Tibial artery (tissue), 4 donors: Measurements from ENCODE around the gene CCDC171.

Experiments
- DNase-seq, 2 donors: peaks; one replicate each; pipeline ENCODE4 v3.0.0-alpha.2; 2019
- H3K27ac ChIP-seq, 2 donors: fragments of 200-600 bp; sonication (generic) in 1 of 2; 1 replicate in 1 of 2; 2 replicates in 1 of 2; pipeline ENCODE4 v1.5.1; 2018 to 2019; ENCODE audit warnings: mild to moderate bottlenecking in 1 of 2
- H3K27me3 ChIP-seq, 2 donors: fragments of 200-600 bp; sonication (generic) in 1 of 2; one replicate each; pipeline versions ENCODE4 v1.5.1 to v1.6.0; 2016 to 2019
- H3K36me3 ChIP-seq, 3 donors: fragments of 200-600 bp; sonication (generic) in 2 of 3; one replicate each; pipeline ENCODE4 v1.5.1; 2016 to 2019; ENCODE audit warnings: mild to moderate bottlenecking in 2 of 3
- H3K4me1 ChIP-seq, 4 donors: fragments of 200-600 bp; sonication (generic) in 2 of 4; 1 replicate in 3 of 4; 2 replicates in 1 of 4; pipeline ENCODE4 v1.5.1; 2016 to 2019
- H3K4me3 ChIP-seq, 2 donors: fragments of 200-600 bp; sonication (generic) in 1 of 2; 1 replicate in 1 of 2; 2 replicates in 1 of 2; pipeline ENCODE4 v1.5.1; 2018 to 2019; ENCODE audit warnings: mild to moderate bottlenecking in 2 of 2
- H3K9me3 ChIP-seq, 3 donors: fragments of 200-600 bp; sonication (generic) in 1 of 3; one replicate each; pipeline ENCODE4 v1.5.1; 2016 to 2019
- CTCF ChIP-seq, 2 experiments: fragments of 200-600 bp in 1 of 2; fragments of 450-650 bp in 1 of 2; IDR thresholded peaks; one replicate each; pipeline ENCODE4 v1.5.1; 2017 to 2019; ENCODE audit warnings: antibody characterized with exemption in 2 of 2, mild to moderate bottlenecking in 1 of 2, moderate library complexity in 1 of 2
- intact Hi-C: fragments of 100-400 bp; cut with DNase I; formaldehyde crosslinking; loops from one replicate; pipeline ENCODE4 v1.15.0; 2023; ENCODE audit warnings: low total_unique reads

The CCDC171 gene

GRCh38 chr9:15552636-15553527 is at the start of gene CCDC171:
CCDC171 (plus strand) TSS chr9:15553043; CDS start chr9:15564089, 11,046 bp downstream.
- Histone ChIP-seq H3K4me1 (peaks cover 0 to 11% (median 2%) of the 10 kb centered on the region in 4 donors), H3K27ac (peak within 1 kb of the TSS; percentile 83 to 86), H3K4me3 (peak within 1 kb of the TSS; percentile 71 to 95), H3K9me3 (no peaks in the 10 kb centered on the region), H3K27me3 (no peaks in the 10 kb centered on the region), H3K36me3 (no peaks in the 10 kb centered on the region)
- DNase-seq, result peak; percentile 92 to 97
- intact Hi-C loops, result no loop called here
- no peak for TF ChIP-seq CTCF (IDR thresholded peaks at IDR 0.05)

- Histone ChIP-seq H3K4me3 (no peak overlapping the region), H3K27me3 (no peaks in the 10 kb centered on the region), H3K9me3 (no peaks in the 10 kb centered on the region), H3K4me1 (peaks cover 0 to 15% (median 10%) of the 10 kb centered on the region in 4 donors), H3K36me3 (peaks cover 10 to 37% (median 30%) of the 10 kb centered on the region in 3 donors), H3K27ac (no peak overlapping the region)
- no peak for DNase-seq
- TF ChIP-seq CTCF (IDR thresholded peaks at IDR 0.05), result no peak
- intact Hi-C loops, result no loop called here
Measured at GRCh38 chr9:15505921-15506320, 46.9 kb upstream of the CCDC171 start.

GRCh38 chr9:15509931-15510788 is 42.7 kb upstream of the CCDC171 start:
- Histone ChIP-seq H3K36me3 (peaks cover 5 to 21% (median 20%) of the 10 kb centered on the region in 3 donors), H3K27me3 (no peaks in the 10 kb centered on the region), H3K4me3 (peak overlapping the region; percentile 87 to 99), H3K27ac (peak overlapping the region; percentile 85 to 91), H3K9me3 (no peaks in the 10 kb centered on the region), H3K4me1 (peaks cover 0 to 21% (median 10%) of the 10 kb centered on the region in 4 donors)
- no peak for TF ChIP-seq CTCF (IDR thresholded peaks at IDR 0.05)
- DNase-seq, result peak; percentile 26 to 72
- intact Hi-C loops, result no loop called here

GRCh38 chr9:15510789-15511575 is 41.9 kb upstream of the CCDC171 start, which contains the start of gene PSIP1:
PSIP1 (minus strand) TSS chr9:15510970; CDS start chr9:15510188, 782 bp downstream.
- intact Hi-C loops, result no loop called here
- H3K36me3 ChIP-seq, result peaks cover 3 to 13% (median 12%) of the 10 kb centered on the region in 3 donors
- H3K27me3 ChIP-seq, result no peaks in the 10 kb centered on the region
- no peaks in the 10 kb centered on the region for H3K9me3 ChIP-seq
- DNase-seq, result peak; percentile 58 to 82
- peak within 1 kb of the TSS; percentile 87 to 99 for H3K4me3 ChIP-seq
- H3K27ac ChIP-seq, result peak within 1 kb of the TSS; percentile 85 to 91
- H3K4me1 ChIP-seq, result peaks cover 0 to 21% (median 10%) of the 10 kb centered on the region in 4 donors
- TF ChIP-seq CTCF (IDR thresholded peaks at IDR 0.05), result peak; percentile 18 to 43

- no peak for TF ChIP-seq CTCF (IDR thresholded peaks at IDR 0.05)
- intact Hi-C loops, result no loop called here
Measured at GRCh38 chr9:15512204-15512603, 40.6 kb upstream of the CCDC171 start.

More at GRCh38 chr9:15512204-15512603, 40.6 kb upstream of the CCDC171 start:
- Histone ChIP-seq H3K36me3 (peaks cover 0 to 8% (median 1%) of the 10 kb centered on the region in 3 donors), H3K9me3 (no peaks in the 10 kb centered on the region), H3K27me3 (no peaks in the 10 kb centered on the region), H3K4me1 (peaks cover 0 to 21% (median 10%) of the 10 kb centered on the region in 4 donors), H3K4me3 (no peak overlapping the region), H3K27ac (no peak overlapping the region)
- no peak for DNase-seq
